SU-DHL-6 (cell line): ENCODE data around the gene WDR7.

Experiments used
- H2AFZ ChIP-seq: fragments of 200-600 bp; sonication (generic); 2 replicates; pipeline ENCODE4 v1.6.1; 2014; ENCODE audit warnings: low read depth, mild to moderate bottlenecking, moderate library complexity, mixed read lengths, antibody characterized with exemption, low read length; ENCODE audit not compliant: severe bottlenecking
- H3F3A ChIP-seq: fragments of 200-600 bp; shearing (Covaris generic); 2 replicates; pipeline ENCODE4 v1.6.0; 2016; ENCODE audit warnings: antibody characterized with exemption, mild to moderate bottlenecking; ENCODE audit not compliant: insufficient read depth
- H3K27ac ChIP-seq: fragments of 200-600 bp; sonication (generic); 2 replicates; pipeline ENCODE4 v1.5.1; 2016; ENCODE audit warnings: low read depth, mild to moderate bottlenecking, low read length, moderate library complexity, mixed read lengths
- H3K27me3 ChIP-seq: fragments of 200-600 bp; sonication (generic), shearing (Covaris generic); 2 replicates; pipeline ENCODE4 v1.6.0; 2014; ENCODE audit warnings: mild to moderate bottlenecking, low read length
- H3K36me3 ChIP-seq: fragments of 200-600 bp; sonication (generic); 2 replicates; pipeline ENCODE4 v1.6.1; 2014; ENCODE audit warnings: mild to moderate bottlenecking, low read length, mixed read lengths
- H3K4me2 ChIP-seq: fragments of 300-600, 200-600 bp; shearing (Covaris generic), sonication (generic); 2 replicates; pipeline ENCODE4 v1.6.0; 2014; ENCODE audit warnings: low read length, low read depth, mild to moderate bottlenecking; ENCODE audit not compliant: poor library complexity, severe bottlenecking
- H3K4me3 ChIP-seq: fragments of 200-600 bp; sonication (generic); 2 replicates; pipeline ENCODE4 v1.5.1; 2014; ENCODE audit warnings: antibody characterized with exemption, low read length, mild to moderate bottlenecking, mixed read lengths; ENCODE audit not compliant: insufficient read depth, poor library complexity, severe bottlenecking
- H3K79me2 ChIP-seq: fragments of 200-600 bp; sonication (generic); 2 replicates; pipeline ENCODE4 v1.6.1; 2014; ENCODE audit warnings: mild to moderate bottlenecking, low read length, moderate library complexity; ENCODE audit not compliant: insufficient read depth
- H3K9ac ChIP-seq: fragments of 200-600 bp; sonication (generic); 2 replicates; pipeline ENCODE4 v1.7.0; 2014; ENCODE audit warnings: mild to moderate bottlenecking, low read length
- H3K9me2 ChIP-seq: fragments of 200-600 bp; sonication (generic); replicated peaks from 2 replicates; pipeline ENCODE4 v1.6.1; 2014; ENCODE audit warnings: low read length; ENCODE audit not compliant: insufficient read depth
- H3K9me3 ChIP-seq: fragments of 200-600 bp; sonication (generic); 2 replicates; pipeline ENCODE4 v1.6.1; 2014; ENCODE audit warnings: low read length, mixed read lengths; ENCODE audit not compliant: insufficient read depth
- H4K20me1 ChIP-seq: fragments of 200-600 bp; sonication (generic); 2 replicates; pipeline ENCODE4 v1.6.1; 2014; ENCODE audit warnings: low read depth, mild to moderate bottlenecking, antibody characterized with exemption, low read length, moderate library complexity, mixed read lengths
- CTCF ChIP-seq: fragments of 200-600 bp; sonication (generic); IDR thresholded peaks from one replicate; pipeline ENCODE4 v1.5.1; 2017; ENCODE audit warnings: antibody characterized with exemption, mild to moderate bottlenecking, low read length, moderate library complexity; ENCODE audit not compliant: insufficient read depth, poor library complexity, severe bottlenecking
- EZH2phosphoT487 ChIP-seq: fragments of 200-600 bp; sonication (generic), shearing (Covaris generic); conservative IDR thresholded peaks from 2 replicates; pipeline ENCODE4 v1.6.1; 2018; ENCODE audit warnings: mild to moderate bottlenecking, antibody characterized with exemption, low read length, moderate library complexity, mixed read lengths

WDR7 gene

GRCh38 chr18:56934906-56935305 lies 283.7 kb downstream of the WDR7 start:
- TF ChIP-seq EZH2phosphoT487 (no peak), CTCF (no peak)
- Histone ChIP-seq H3K9me2 (no peaks in the 10 kb centered on the region), H2AFZ (no peak overlapping the region), H4K20me1 (no peaks in the 10 kb centered on the region), H3K36me3 (peaks cover 4% of the 10 kb centered on the region; the same call in 1 of the 2 replicates), H3K79me2 (no peaks in the 10 kb centered on the region), H3K27me3 (no peaks in the 10 kb centered on the region), H3K4me3 (no peak overlapping the region), H3K4me2 (no peak overlapping the region), H3K27ac (no peak overlapping the region), H3K9ac (no peak overlapping the region), H3F3A (no peaks in the 10 kb centered on the region), H3K9me3 (no peaks in the 10 kb centered on the region)

GRCh38 chr18:56935434-56936040 lies 284.4 kb downstream of the WDR7 start:
- no peaks in the 10 kb centered on the region for H3K9me3 ChIP-seq
- H3K27ac ChIP-seq = no peak overlapping the region
- H2AFZ ChIP-seq = no peak overlapping the region
- no peak overlapping the region for H3K9ac ChIP-seq
- H3K36me3 ChIP-seq = peaks cover 4% of the 10 kb centered on the region; the same call in 1 of the 2 replicates
- no peaks in the 10 kb centered on the region for H3K79me2 ChIP-seq
- TF ChIP-seq CTCF = no peak
- TF ChIP-seq EZH2phosphoT487 = no peak
- no peaks in the 10 kb centered on the region for H3K27me3 ChIP-seq
- no peaks in the 10 kb centered on the region for H3F3A ChIP-seq
- H3K4me2 ChIP-seq = no peak overlapping the region
- H3K9me2 ChIP-seq = no peaks in the 10 kb centered on the region
- no peaks in the 10 kb centered on the region for H4K20me1 ChIP-seq
- no peak overlapping the region for H3K4me3 ChIP-seq

- H3K9me3 ChIP-seq = no peaks in the 10 kb centered on the region
- H3K4me2 ChIP-seq = no peak overlapping the region
- no peaks in the 10 kb centered on the region for H3K79me2 ChIP-seq
- no peaks in the 10 kb centered on the region for H4K20me1 ChIP-seq
- no peak overlapping the region for H3K4me3 ChIP-seq
- H3K36me3 ChIP-seq = peaks cover 4% of the 10 kb centered on the region; the same call in 1 of the 2 replicates
- H3K27ac ChIP-seq = no peak overlapping the region
- H3K9ac ChIP-seq = no peak overlapping the region
- no peak overlapping the region for H2AFZ ChIP-seq
- no peaks in the 10 kb centered on the region for H3F3A ChIP-seq
- H3K27me3 ChIP-seq = no peaks in the 10 kb centered on the region
- no peaks in the 10 kb centered on the region for H3K9me2 ChIP-seq
- TF ChIP-seq EZH2phosphoT487 (no peak), CTCF (no peak)
Measured at GRCh38 chr18:56936457-56936856, 285.3 kb downstream of the WDR7 start.
